OCI-LY7 (cell line): ENCODE data around the gene TLX2. TPM values are rescaled to one million over a fixed set of nuclear protein-coding genes. Genes with fewer than 3 reads are reported as not detected.

ENCODE experiments used
- BruUV-seq: library from RNA; stranded (reverse); fragments of 400-500 nt; replicated peaks from 2 replicates; lab custom pipeline; 2021; lab: Mats Ljungman, UMichigan
- CTCF ChIA-PET: fragments of 300-600 bp; sonication (Branson Sonifier 250); formaldehyde crosslinking; loops from one replicate; lab custom pipeline; 2022; ENCODE audit warnings: antibody characterized with exemption; ENCODE audit not compliant: unreplicated experiment; lab: Charles Lee
- POLR2A ChIA-PET: fragments of 300-600 bp; sonication (Branson Sonifier 250); formaldehyde crosslinking; loops from one replicate; lab custom pipeline; 2022; ENCODE audit warnings: antibody characterized with exemption; lab: Charles Lee
- DNase-seq: peaks from one replicate; pipeline ENCODE4 v3.0.0-alpha.2; 2015; ENCODE audit warnings: low spot score
- H2AFZ ChIP-seq: fragments of 200-600 bp; sonication (generic), shearing (Covaris generic); 2 replicates; pipeline ENCODE4 v1.6.1; 2014; ENCODE audit warnings: mild to moderate bottlenecking, antibody characterized with exemption, low read length, moderate library complexity
- H3K27ac ChIP-seq: fragments of 200-600 bp; sonication (generic); 2 replicates; pipeline ENCODE4 v1.5.1; 2014; ENCODE audit warnings: mixed run types, low read depth, mild to moderate bottlenecking, moderate library complexity, low read length, inconsistent platforms; ENCODE audit not compliant: poor library complexity, severe bottlenecking
- H3K36me3 ChIP-seq: fragments of 200-600 bp; sonication (generic); 2 replicates; pipeline ENCODE4 v1.6.1; 2014; ENCODE audit warnings: mild to moderate bottlenecking, antibody characterized with exemption, low read length, moderate library complexity, mixed read lengths; ENCODE audit not compliant: insufficient read depth
- H3K4me1 ChIP-seq: fragments of 200-600 bp; sonication (generic); 2 replicates; pipeline ENCODE4 v1.5.1; 2014; ENCODE audit warnings: mild to moderate bottlenecking, low read length; ENCODE audit not compliant: insufficient read depth, poor library complexity, severe bottlenecking
- H3K4me2 ChIP-seq: fragments of 200-600 bp; sonication (generic); 2 replicates; pipeline ENCODE4 v1.6.1; 2014; ENCODE audit warnings: mild to moderate bottlenecking, low read length
- H3K4me3 ChIP-seq: fragments of 200-600 bp; sonication (generic); 2 replicates; pipeline ENCODE4 v1.5.1; 2014; ENCODE audit warnings: mild to moderate bottlenecking, low read depth, low read length; ENCODE audit not compliant: poor library complexity, severe bottlenecking
- H3K79me2 ChIP-seq: fragments of 200-600 bp; sonication (generic); 2 replicates; pipeline ENCODE4 v1.6.1; 2016; ENCODE audit warnings: low read depth, mild to moderate bottlenecking, low read length, moderate library complexity, mixed read lengths; ENCODE audit not compliant: insufficient read depth
- H3K9me2 ChIP-seq: fragments of 200-600 bp; sonication (generic); 2 replicates; pipeline ENCODE4 v1.6.1; 2016; ENCODE audit warnings: mild to moderate bottlenecking, low read length, mixed read lengths; ENCODE audit not compliant: insufficient read depth
- H3K9me3 ChIP-seq: fragments of 200-600 bp; sonication (generic); 2 replicates; pipeline ENCODE4 v1.6.1; 2014; ENCODE audit warnings: mild to moderate bottlenecking, mixed run types, low read length, mixed read lengths
- H4K20me1 ChIP-seq: fragments of 200-600 bp; sonication (generic); 2 replicates; pipeline ENCODE4 v1.6.1; 2014; ENCODE audit warnings: mild to moderate bottlenecking, antibody characterized with exemption, low read length, moderate library complexity, mixed read lengths; ENCODE audit not compliant: insufficient read depth
- CTCF ChIP-seq: fragments of 200-600 bp; sonication (generic); conservative IDR thresholded peaks from 2 replicates; pipeline ENCODE4 v1.5.1; 2014; ENCODE audit warnings: mild to moderate bottlenecking, antibody characterized with exemption, low read length, moderate library complexity, mixed read lengths
- EZH2phosphoT487 ChIP-seq: fragments of 200-600 bp; sonication (generic); IDR thresholded peaks from 2 replicates; pipeline ENCODE4 v1.6.1; 2018; ENCODE audit warnings: low read depth, borderline replicate concordance, mild to moderate bottlenecking, mixed run types, antibody characterized with exemption, low read length, moderate library complexity, mixed read lengths
- intact Hi-C: fragments of 100-400 bp; cut with micrococcal nuclease; formaldehyde crosslinking; loops from one replicate; pipeline ENCODE4 v1.10.0; 2022; ENCODE audit not compliant: unreplicated experiment
- total RNA-seq, 2 experiments: library from RNA; depleted of rRNA in 1 of 2; stranded (reverse); fragments of >200 nt in 1 of 2; shearing (Covaris generic) in 1 of 2; gene quantifications; 2 replicates each; pipeline ENCODE4 v1.2.3, GENCODE V29; 2014 to 2022

The TLX2 gene
- total RNA-seq, 2 experiments from 2014 or later, result not detected

- no peak overlapping the region for H3K27ac ChIP-seq
- DNase-seq, result no peak
- no peaks in the 10 kb centered on the region for H3K9me2 ChIP-seq
- H3K36me3 ChIP-seq, result no peaks in the 10 kb centered on the region
- H3K4me2 ChIP-seq, result no peak overlapping the region
- BruUV-seq, result no TSS peak
- intact Hi-C loops, result no loop called here
- POLR2A ChIA-PET, result interaction anchor here (0.5 kb wide), 1 partner anchor 640 kb away, joined by 3 read pairs; no protein-coding TSS in a partner anchor
- no peaks in the 10 kb centered on the region for H4K20me1 ChIP-seq
- H3K79me2 ChIP-seq, result no peaks in the 10 kb centered on the region
- no peaks in the 10 kb centered on the region for H3K9me3 ChIP-seq
- no peak for TF ChIP-seq EZH2phosphoT487
- TF ChIP-seq CTCF, result no peak
- CTCF ChIA-PET, result no interaction called here
- H3K4me1 ChIP-seq, result peaks cover 9% of the 10 kb centered on the region
- H3K4me3 ChIP-seq, result no peak overlapping the region
- H2AFZ ChIP-seq, result no peak overlapping the region
Measured at GRCh38 chr2:74550231-74550630, 36.0 kb downstream of the TLX2 start.

GRCh38 chr2:74551530-74551929 lies 37.3 kb downstream of the TLX2 start:
- Histone ChIP-seq H3K4me1 (peaks cover 13% of the 10 kb centered on the region), H4K20me1 (no peaks in the 10 kb centered on the region), H3K4me3 (no peak overlapping the region), H2AFZ (no peak overlapping the region), H3K27ac (no peak overlapping the region), H3K9me2 (no peaks in the 10 kb centered on the region), H3K9me3 (no peaks in the 10 kb centered on the region), H3K36me3 (no peaks in the 10 kb centered on the region), H3K79me2 (no peaks in the 10 kb centered on the region), H3K4me2 (no peak overlapping the region)
- no TSS peak for BruUV-seq
- TF ChIP-seq EZH2phosphoT487 (no peak), CTCF (no peak)
- intact Hi-C loops, result no loop called here
- POLR2A ChIA-PET, result interaction anchor here (0.6 kb wide), 1 partner anchor 10 kb away, joined by 3 read pairs; no protein-coding TSS in a partner anchor
- DNase-seq, result no peak
- CTCF ChIA-PET, result interaction anchor here (0.5 kb wide), 1 partner anchor 77 kb away, joined by 5 read pairs; no protein-coding TSS in a partner anchor
